Neural progenitor cell (in vitro differentiated cells): ENCODE data around the gene ACER3. TPM values are rescaled to one million over a fixed set of nuclear protein-coding genes. Genes with fewer than 3 reads are reported as not detected.

ENCODE experiments used
- DNase-seq: peaks from one replicate; pipeline ENCODE4 v3.0.0-alpha.2; 2016; ENCODE audit warnings: low spot score
- H2AFZ ChIP-seq: fragments of 200-600 bp; sonication (generic); replicated peaks from 2 replicates; pipeline ENCODE4 v1.6.1; 2016; ENCODE audit warnings: antibody characterized with exemption
- H3F3A ChIP-seq: fragments of 200-600 bp; sonication (generic); 2 replicates; pipeline ENCODE4 v1.6.1; 2016; ENCODE audit warnings: antibody characterized with exemption, low read depth
- H3K27ac ChIP-seq: fragments of 200-600 bp; sonication (generic); 2 replicates; pipeline ENCODE4 v1.5.1; 2016; ENCODE audit warnings: mild to moderate bottlenecking
- H3K27me3 ChIP-seq: fragments of 200-600 bp; sonication (generic); 2 replicates; pipeline ENCODE4 v1.6.1; 2016; ENCODE audit warnings: mild to moderate bottlenecking, moderate library complexity
- H3K36me3 ChIP-seq: fragments of 200-600 bp; sonication (generic); 2 replicates; pipeline ENCODE4 v1.5.1; 2016
- H3K4me1 ChIP-seq: fragments of 200-600 bp; sonication (generic); 2 replicates; pipeline ENCODE4 v1.6.1; 2016; ENCODE audit warnings: mixed run types
- H3K4me2 ChIP-seq: fragments of 200-600 bp; sonication (generic); 2 replicates; pipeline ENCODE4 v1.6.1; 2016
- H3K4me3 ChIP-seq: fragments of 200-600 bp; sonication (generic); 2 replicates; pipeline ENCODE4 v1.5.1; 2016
- H3K79me2 ChIP-seq: fragments of 200-600 bp; sonication (generic); 2 replicates; pipeline ENCODE4 v1.6.1; 2016; ENCODE audit warnings: low read depth
- H3K9ac ChIP-seq: fragments of 200-600 bp; sonication (generic); 2 replicates; pipeline ENCODE4 v1.6.1; 2016
- H3K9me3 ChIP-seq: fragments of 200-600 bp; sonication (generic); 2 replicates; pipeline ENCODE4 v1.5.1; 2016; ENCODE audit warnings: low read depth
- H4K20me1 ChIP-seq: fragments of 200-600 bp; sonication (generic); 2 replicates; pipeline ENCODE4 v1.6.1; 2016; ENCODE audit warnings: low read depth
- H3K27ac Mint-ChIP-seq: 3 replicates; pipeline ENCODE4 v1.8.0; 2021; ENCODE audit warnings: mixed read lengths
- H3K27me3 Mint-ChIP-seq: 2 replicates; pipeline ENCODE4 v1.8.0; 2022; ENCODE audit warnings: low read depth, mild to moderate bottlenecking, inconsistent platforms, moderate library complexity, mixed read lengths; ENCODE audit not compliant: insufficient read depth
- H3K36me3 Mint-ChIP-seq: 3 replicates; pipeline ENCODE4 v1.8.0; 2021; ENCODE audit warnings: mixed read lengths
- H3K4me1 Mint-ChIP-seq: 3 replicates; pipeline ENCODE4 v1.8.0; 2021; ENCODE audit warnings: mixed read lengths
- H3K4me3 Mint-ChIP-seq: 3 replicates; pipeline ENCODE4 v1.8.0; 2021; ENCODE audit warnings: mild to moderate bottlenecking, moderate library complexity, mixed read lengths
- H3K9me3 Mint-ChIP-seq: 3 replicates; pipeline ENCODE4 v1.8.0; 2020; ENCODE audit warnings: mixed read lengths
- EZH2 ChIP-seq: fragments of 200-600 bp; sonication (generic); IDR thresholded peaks from 2 replicates; pipeline ENCODE4 v1.6.1; 2017; ENCODE audit warnings: antibody characterized with exemption, mild to moderate bottlenecking, moderate library complexity
- EZH2phosphoT487 ChIP-seq: fragments of 200-600 bp; sonication (generic); IDR thresholded peaks from 2 replicates; pipeline ENCODE4 v1.6.1; 2017; ENCODE audit warnings: antibody characterized with exemption
- total RNA-seq: library from RNA; depleted of rRNA; stranded (reverse); fragments of >200 nt; gene quantifications from 2 replicates; pipeline ENCODE4 v1.2.3, GENCODE V29; 2015; ENCODE audit warnings: low replicate concordance
- TF ChIP-seq, protein P1 (sequence below): fragments of 200-600 bp; sonication (generic); IDR thresholded peaks from 2 replicates; pipeline ENCODE4 v1.5.1; 2017; ENCODE audit warnings: antibody characterized with exemption, mild to moderate bottlenecking

ACER3 gene
- total RNA-seq, 1 donor from 2014 or later, result 18.9 TPM

DNA sequence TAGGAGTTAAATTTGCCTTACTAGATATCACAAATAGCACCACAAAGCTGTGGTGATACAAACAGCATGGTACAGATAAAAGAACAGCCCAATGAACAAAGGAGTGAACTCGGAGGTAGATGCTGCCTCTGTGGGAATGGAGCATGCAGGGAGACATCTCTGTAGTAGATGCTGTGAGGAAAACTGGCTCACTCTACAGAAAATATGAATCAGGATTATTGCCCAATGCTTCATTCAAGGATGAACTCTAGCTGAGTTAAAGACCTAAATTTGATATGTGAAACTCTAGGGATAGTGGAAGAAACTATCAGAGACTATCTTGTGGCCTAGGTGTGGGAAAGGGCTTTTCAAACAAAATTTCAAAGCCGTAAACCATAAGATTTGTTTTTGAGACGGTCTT is 190.8 kb downstream of the ACER3 start:
- Histone ChIP-seq H3K9ac (no peak overlapping the region), H3K4me2 (no peak overlapping the region), H3K27me3 (peaks cover 3% of the 10 kb centered on the region), H3K9me3 (no peaks in the 10 kb centered on the region), H3K4me3 (no peak overlapping the region), H3F3A (peaks cover 9% of the 10 kb centered on the region), H2AFZ (no peak overlapping the region), H3K27ac (no peak overlapping the region), H3K79me2 (no peaks in the 10 kb centered on the region), H3K36me3 (no peaks in the 10 kb centered on the region), H4K20me1 (peaks cover 2% of the 10 kb centered on the region), H3K4me1 (no peaks in the 10 kb centered on the region)
- H3K4me1 Mint-ChIP-seq, result peaks cover 8% of the 10 kb centered on the region
- H3K36me3 Mint-ChIP-seq, result no peaks in the 10 kb centered on the region
- peaks cover 4% of the 10 kb centered on the region for H3K27me3 Mint-ChIP-seq
- H3K9me3 Mint-ChIP-seq, result peaks cover 5% of the 10 kb centered on the region
- no peak overlapping the region for H3K4me3 Mint-ChIP-seq
- no peak for TF ChIP-seq EZH2phosphoT487
- TF ChIP-seq EZH2, result no peak
- TF ChIP-seq, protein P1, sequence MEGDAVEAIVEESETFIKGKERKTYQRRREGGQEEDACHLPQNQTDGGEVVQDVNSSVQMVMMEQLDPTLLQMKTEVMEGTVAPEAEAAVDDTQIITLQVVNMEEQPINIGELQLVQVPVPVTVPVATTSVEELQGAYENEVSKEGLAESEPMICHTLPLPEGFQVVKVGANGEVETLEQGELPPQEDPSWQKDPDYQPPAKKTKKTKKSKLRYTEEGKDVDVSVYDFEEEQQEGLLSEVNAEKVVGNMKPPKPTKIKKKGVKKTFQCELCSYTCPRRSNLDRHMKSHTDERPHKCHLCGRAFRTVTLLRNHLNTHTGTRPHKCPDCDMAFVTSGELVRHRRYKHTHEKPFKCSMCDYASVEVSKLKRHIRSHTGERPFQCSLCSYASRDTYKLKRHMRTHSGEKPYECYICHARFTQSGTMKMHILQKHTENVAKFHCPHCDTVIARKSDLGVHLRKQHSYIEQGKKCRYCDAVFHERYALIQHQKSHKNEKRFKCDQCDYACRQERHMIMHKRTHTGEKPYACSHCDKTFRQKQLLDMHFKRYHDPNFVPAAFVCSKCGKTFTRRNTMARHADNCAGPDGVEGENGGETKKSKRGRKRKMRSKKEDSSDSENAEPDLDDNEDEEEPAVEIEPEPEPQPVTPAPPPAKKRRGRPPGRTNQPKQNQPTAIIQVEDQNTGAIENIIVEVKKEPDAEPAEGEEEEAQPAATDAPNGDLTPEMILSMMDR, result no peak
- no peak for DNase-seq
- H3K27ac Mint-ChIP-seq, result no peak overlapping the region

DNA sequence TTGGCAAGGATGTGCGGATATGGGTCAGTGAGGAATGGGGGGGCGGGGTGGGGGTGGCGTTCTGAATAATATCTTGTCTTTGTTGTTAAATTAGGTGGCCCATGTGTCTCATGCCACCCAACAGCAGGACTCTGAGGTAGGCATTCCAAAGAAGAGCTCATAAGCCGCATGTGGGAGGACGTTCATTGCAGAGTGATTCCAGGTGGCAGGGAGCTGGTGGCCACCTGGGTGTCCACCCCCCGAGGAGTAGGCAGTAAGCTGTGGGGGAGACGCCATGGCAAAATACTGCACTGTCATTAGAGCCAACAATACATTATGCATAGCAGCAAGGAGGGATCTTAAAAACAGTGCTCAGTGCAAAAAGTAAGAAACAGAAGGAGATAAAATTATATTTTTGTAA is 191.8 kb downstream of the ACER3 start:
- TF ChIP-seq, protein P1, result no peak
- no peak for TF ChIP-seq EZH2
- no peak for TF ChIP-seq EZH2phosphoT487
- H2AFZ ChIP-seq, result no peak overlapping the region
- H3K27ac Mint-ChIP-seq, result no peak overlapping the region

DNA sequence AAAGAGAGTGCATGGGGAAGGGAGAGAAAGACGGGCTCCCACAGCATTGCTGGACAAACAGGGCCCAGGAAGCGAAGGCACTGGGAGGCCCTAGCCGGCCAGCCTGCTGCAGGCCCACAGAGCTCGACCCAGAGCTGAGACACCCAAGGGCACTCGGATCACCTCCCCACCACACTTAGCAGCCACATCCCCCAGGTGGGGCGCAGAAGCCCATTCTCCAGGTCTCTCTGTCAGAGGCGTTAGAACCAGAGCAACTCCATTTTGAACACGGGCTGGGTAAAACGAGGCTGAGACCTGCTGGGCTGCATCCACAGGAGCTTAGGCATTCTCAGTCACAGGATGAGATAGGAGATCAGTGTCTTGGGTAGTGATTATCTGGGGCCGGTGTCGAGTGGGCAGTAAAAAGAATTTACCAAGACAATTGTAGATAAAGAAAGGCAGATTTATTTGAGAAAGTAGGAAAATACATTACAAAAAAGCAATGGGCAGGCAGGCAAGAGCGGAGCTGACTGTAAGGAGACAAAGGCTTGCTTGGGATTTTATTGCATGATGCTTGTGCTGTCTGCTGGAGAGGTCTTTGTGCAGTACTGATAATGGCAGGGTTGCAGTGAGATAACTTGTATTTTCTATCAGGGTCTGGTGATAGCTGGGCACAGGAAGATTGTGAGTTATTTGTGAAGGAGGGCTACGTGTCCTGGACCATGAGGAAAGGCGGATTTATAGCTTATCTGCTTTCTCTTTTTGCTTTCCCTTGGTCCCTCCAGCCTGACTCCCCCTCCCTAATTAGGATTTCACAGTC is 192.7 kb downstream of the ACER3 start:
- H3K9ac ChIP-seq, result no peak overlapping the region
- TF ChIP-seq, protein P1, result no peak
- TF ChIP-seq EZH2, result no peak
- TF ChIP-seq EZH2phosphoT487, result no peak
- no peaks in the 10 kb centered on the region for H3K79me2 ChIP-seq
- H3K4me3 ChIP-seq, result no peak overlapping the region
- no peaks in the 10 kb centered on the region for H3K27me3 ChIP-seq
- no peaks in the 10 kb centered on the region for H3K4me1 ChIP-seq
- Mint-ChIP-seq H3K9me3 (peaks cover 9% of the 10 kb centered on the region), H3K4me1 (peaks cover 5% of the 10 kb centered on the region), H3K27me3 (peaks cover 3% of the 10 kb centered on the region), H3K27ac (no peak overlapping the region), H3K4me3 (no peak overlapping the region), H3K36me3 (peaks cover 2% of the 10 kb centered on the region)
- no peaks in the 10 kb centered on the region for H3F3A ChIP-seq
- H3K27ac ChIP-seq, result no peak overlapping the region
- no peak for DNase-seq
- H4K20me1 ChIP-seq, result no peaks in the 10 kb centered on the region
- no peak overlapping the region for H3K4me2 ChIP-seq
- no peaks in the 10 kb centered on the region for H3K36me3 ChIP-seq
- H2AFZ ChIP-seq, result no peak overlapping the region
- no peaks in the 10 kb centered on the region for H3K9me3 ChIP-seq

More for the DNA sequence above, 191.8 kb downstream of the ACER3 start:
- peaks cover under 1% of the 10 kb centered on the region for H3F3A ChIP-seq
- no peak overlapping the region for H3K4me3 Mint-ChIP-seq
- H3K4me3 ChIP-seq, result no peak overlapping the region
- no peaks in the 10 kb centered on the region for H3K36me3 ChIP-seq
- peaks cover 5% of the 10 kb centered on the region for H3K4me1 Mint-ChIP-seq
- no peak for DNase-seq
- H3K9me3 ChIP-seq, result no peaks in the 10 kb centered on the region
- H3K36me3 Mint-ChIP-seq, result peaks cover 2% of the 10 kb centered on the region
- H3K4me1 ChIP-seq, result no peaks in the 10 kb centered on the region
- no peaks in the 10 kb centered on the region for H3K79me2 ChIP-seq
- peaks cover 9% of the 10 kb centered on the region for H3K9me3 Mint-ChIP-seq
- peaks cover 5% of the 10 kb centered on the region for H3K27me3 Mint-ChIP-seq
- H3K9ac ChIP-seq, result no peak overlapping the region
- H3K27me3 ChIP-seq, result no peaks in the 10 kb centered on the region
- H3K4me2 ChIP-seq, result no peak overlapping the region
- H3K27ac ChIP-seq, result no peak overlapping the region
- no peaks in the 10 kb centered on the region for H4K20me1 ChIP-seq
